GM18861 (cell line): Measurements from ENCODE around the gene PACRGL.

Experiments used
- ATAC-seq: cut with Tn5 transposase; IDR thresholded peaks from one replicate; pipeline ENCODE4 v1.9.1; 2021; ENCODE audit not compliant: unreplicated experiment

Gene PACRGL

GRCh38 chr4:20700007-20700761, at the start of gene PACRGL:
PACRGL (plus strand) TSS chr4:20700458; CDS start chr4:20704482, 4,024 bp downstream.
- peak; percentile 100 for ATAC-seq

- ATAC-seq, result no peak
Measured at GRCh38 chr4:20652226-20652885, 47.9 kb upstream of the PACRGL start.

DNA sequence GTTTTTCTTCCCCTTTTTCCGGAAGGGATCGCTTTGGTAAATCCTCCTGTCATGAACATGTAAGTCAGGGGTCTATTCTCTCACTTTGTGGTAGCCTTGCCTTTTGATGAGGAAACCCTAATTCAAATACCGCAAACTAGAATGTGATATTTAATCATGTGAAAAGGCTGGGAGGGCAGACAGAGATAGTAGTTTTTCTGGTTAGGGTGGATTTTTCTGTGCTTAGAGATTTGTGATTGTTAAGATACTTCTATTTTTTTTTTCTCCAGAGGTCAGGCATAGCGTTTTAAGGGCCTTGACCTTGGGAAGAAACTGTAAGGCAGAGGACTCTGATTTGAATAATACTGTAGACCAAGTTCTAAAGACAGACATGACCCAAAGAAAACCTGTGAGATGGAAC, 41.8 kb upstream of the PACRGL start:
- ATAC-seq, result no peak

- no peak for ATAC-seq
Measured at GRCh38 chr4:20662851-20663250, 37.4 kb upstream of the PACRGL start.

- ATAC-seq, result no peak
Measured at GRCh38 chr4:20666012-20666860, 34.0 kb upstream of the PACRGL start.

GRCh38 chr4:20672262-20672661, 28.0 kb upstream of the PACRGL start:
- ATAC-seq, result no peak

GRCh38 chr4:20675786-20676185, 24.5 kb upstream of the PACRGL start:
- ATAC-seq, result no peak

DNA sequence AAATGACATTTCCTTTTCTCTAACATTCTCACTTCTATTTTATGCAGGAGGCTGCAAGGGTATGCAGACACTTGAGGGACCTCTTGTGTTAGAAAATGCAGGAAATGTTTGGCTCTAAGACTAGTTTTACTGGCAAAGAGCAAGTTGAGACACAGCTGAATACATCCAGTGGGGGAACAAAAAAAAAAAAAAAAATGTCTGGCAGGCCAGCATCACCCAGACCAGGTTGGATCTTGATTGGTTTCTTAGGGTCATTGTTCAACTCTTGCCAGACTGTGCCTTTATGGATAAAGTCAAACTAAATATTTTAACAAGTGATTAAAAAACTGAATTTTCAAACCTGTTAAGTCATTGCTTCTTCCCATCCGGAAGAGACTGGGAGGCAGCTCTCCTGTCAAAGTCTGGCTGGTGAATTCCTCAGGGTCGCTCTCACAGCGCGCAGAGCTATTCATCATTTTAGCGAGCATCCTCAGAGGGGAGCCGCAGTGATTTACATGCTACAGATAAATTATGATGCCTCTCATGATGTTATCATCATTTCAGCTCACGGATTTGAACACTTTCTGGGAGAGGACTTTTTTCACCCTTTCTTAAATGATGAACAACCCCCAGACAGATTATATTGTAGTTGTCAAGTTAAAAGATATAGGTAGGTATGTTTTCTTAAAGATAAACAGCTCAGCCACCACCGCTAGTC, 23.6 kb upstream of the PACRGL start:
- ATAC-seq, result no peak

- ATAC-seq, result no peak
Measured at GRCh38 chr4:20678400-20678799, 21.9 kb upstream of the PACRGL start.

GRCh38 chr4:20679951-20680350, 20.3 kb upstream of the PACRGL start:
- no peak for ATAC-seq

DNA sequence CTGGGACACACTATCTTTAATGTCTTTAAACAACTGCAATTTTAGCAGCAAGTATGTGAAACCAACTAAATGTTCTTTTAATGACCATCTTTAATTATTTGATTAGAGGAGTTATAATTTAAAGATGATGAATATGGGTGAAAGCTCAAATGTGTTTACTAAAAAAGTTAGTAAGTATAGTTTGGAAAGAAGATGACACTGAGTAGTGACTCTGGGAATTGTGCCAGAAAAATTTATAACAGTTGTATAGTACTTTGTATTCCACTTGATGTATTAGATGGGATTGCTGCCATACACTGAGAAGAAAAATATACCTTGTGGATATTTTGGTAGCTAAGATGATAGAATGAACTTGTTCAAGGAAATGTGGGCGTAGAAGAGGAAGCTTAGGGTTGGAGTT, 19.5 kb upstream of the PACRGL start:
- no peak for ATAC-seq

DNA sequence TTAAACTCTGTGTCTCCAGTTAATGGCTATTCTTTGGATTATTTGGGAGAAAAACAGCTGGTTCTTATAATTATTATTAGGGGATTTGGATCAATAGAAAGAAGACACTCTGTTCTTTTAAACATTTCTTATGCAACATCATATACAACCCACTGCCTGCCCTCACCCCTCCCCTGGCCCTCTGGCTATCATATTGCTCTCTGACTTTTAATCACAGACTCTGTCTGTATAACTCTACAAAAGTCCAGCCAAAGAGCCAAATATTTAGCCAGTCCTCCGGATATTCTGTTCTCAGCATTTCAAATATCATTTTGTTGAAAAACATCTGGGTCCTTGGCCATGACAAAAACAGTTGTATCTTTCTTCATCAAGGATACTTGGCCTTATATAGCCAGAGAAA, 19.0 kb upstream of the PACRGL start:
- no peak for ATAC-seq

- ATAC-seq, result no peak
Measured at GRCh38 chr4:20682853-20683252, 17.4 kb upstream of the PACRGL start.

- ATAC-seq, result no peak
Measured at GRCh38 chr4:20683766-20684165, 16.5 kb upstream of the PACRGL start.

- no peak for ATAC-seq
Measured at GRCh38 chr4:20684852-20685763, 15.2 kb upstream of the PACRGL start.

DNA sequence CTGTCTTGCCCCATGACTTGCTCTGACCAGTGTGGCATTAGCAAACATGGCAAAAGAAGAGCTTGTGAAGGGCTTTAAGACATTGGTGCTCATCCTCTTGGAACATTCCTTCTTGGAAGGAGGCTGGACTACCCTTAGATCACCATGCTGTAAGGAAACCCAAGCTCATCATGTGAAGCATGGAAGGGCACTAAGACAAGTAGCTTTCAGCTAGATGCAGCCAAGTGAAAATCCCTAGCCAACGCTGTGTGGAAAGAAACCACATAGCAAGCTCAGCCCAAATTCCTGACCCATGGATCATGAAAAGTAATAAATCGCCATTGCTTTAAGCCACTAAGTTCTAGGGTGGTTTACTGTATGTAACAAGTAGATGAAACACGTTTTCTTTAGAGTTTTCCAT, 12.4 kb upstream of the PACRGL start:
- no peak for ATAC-seq

DNA sequence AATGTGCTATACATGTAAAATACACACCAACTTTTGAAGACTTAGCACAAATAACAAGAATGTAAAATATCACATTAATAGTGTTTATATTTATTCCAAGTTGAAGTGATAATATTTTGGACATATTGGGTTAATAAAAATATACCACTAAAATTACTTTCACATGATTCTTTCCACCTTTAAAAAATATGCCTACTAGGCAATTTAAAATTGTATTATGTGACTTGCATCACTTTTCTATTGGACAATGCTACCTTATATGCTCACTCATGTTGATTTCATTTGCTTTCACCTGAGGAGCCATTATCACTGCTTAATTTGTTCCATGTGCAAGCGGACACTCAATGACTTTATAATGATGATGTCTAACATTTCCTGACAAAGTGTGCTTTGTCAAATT, 3.4 kb upstream of the PACRGL start:
- ATAC-seq, result no peak

DNA sequence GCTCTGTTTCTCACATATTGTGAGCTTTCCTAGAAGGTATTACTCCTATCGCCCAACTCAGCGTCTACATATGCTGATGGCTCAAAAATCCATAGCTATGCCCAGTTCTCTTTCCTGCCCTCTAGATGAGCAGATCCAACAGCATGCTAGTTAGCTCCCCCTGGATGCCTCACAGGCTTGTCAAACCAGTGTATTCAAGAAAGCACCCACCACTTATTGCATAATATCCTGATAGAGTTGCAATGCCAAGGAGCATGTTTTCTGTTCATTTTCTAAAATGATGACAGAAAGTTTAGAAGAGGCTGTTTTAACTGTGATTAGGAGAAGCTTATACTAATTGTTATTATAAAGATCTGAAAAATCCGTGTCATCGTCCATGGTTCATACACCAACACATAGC, 1.9 kb upstream of the PACRGL start:
- no peak for ATAC-seq

DNA sequence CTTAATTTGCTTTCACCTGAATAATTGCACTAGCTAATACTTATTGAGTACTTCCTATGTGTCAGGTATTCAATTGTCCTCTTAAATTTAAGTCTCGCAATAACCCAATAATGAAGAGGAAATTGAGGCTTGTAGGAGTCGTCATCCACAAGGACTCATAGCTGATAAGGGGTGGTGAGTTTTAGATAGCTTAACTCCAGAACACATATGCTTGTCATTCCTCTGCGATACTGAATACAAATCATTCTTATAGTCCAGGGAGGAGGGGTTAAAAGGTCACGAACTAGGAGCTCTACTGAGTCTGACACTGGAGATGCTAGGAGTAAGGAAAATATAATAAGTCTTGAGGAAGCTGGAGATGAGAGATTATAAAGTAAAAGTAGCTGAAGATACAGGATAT, 1.4 kb upstream of the PACRGL start:
- no peak for ATAC-seq

- ATAC-seq, result no peak
Measured at GRCh38 chr4:20711335-20711734, 11.1 kb downstream of the PACRGL start.
